ENCODE data around the gene TRABD2B. TPM values are rescaled to one million over a fixed set of nuclear protein-coding genes. Genes with fewer than 3 reads are reported as not detected.
A peak's percentile ranks its signal among the peaks of the same experiment; 100 is the strongest.

TRABD2B gene
- total RNA-seq, 1 experiment from 2014 or later, result not detected

DNA sequence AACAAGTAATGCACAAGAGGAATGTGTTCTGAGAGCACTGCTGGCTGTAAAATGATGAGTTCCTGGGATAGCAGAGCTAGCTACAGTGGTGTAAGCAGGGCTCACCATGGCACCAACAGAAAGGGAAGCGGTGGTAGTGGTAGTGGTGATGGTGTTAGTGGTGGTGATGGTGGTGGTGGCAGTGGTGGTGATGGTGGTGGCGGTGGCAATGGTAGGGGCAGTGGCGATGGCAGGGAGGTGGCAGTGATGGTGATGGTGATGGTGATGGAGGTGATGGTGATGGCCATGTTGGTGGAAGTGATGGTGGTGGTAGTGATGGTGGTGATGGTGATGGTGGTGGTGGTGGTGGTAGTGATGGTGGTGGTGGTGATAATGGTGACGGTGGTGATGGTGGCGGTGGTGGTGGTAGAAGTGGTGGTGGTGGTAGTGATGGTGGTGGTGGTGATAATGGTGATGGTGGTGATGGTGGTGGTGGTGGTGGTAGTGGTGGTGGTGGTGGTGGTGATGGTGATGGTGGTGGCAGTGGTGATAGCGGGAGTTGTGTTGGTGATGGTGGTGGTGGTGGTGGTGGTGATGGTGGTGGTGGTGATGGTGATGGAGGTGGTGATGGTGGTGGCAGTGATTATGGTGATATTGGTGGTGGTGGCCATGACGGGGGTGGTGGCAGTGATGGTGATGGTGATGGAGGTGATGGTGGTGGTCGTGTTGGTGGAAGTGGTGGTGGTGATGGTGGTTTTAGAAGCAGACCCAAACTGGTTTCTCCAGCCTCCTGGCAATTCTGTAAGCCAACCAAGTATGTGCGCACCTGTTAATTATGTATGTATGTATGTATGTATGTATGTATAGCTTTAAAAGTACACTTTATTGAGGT, 254.1 kb downstream of the TRABD2B start:
- no TSS peak for BruUV-seq (replicated peaks)
- intact Hi-C loops (cut with micrococcal nuclease; ENCODE audit: unreplicated experiment), result no loop called here
- TF ChIP-seq, protein P1, sequence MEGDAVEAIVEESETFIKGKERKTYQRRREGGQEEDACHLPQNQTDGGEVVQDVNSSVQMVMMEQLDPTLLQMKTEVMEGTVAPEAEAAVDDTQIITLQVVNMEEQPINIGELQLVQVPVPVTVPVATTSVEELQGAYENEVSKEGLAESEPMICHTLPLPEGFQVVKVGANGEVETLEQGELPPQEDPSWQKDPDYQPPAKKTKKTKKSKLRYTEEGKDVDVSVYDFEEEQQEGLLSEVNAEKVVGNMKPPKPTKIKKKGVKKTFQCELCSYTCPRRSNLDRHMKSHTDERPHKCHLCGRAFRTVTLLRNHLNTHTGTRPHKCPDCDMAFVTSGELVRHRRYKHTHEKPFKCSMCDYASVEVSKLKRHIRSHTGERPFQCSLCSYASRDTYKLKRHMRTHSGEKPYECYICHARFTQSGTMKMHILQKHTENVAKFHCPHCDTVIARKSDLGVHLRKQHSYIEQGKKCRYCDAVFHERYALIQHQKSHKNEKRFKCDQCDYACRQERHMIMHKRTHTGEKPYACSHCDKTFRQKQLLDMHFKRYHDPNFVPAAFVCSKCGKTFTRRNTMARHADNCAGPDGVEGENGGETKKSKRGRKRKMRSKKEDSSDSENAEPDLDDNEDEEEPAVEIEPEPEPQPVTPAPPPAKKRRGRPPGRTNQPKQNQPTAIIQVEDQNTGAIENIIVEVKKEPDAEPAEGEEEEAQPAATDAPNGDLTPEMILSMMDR (conservative IDR thresholded peaks at IDR 0.05; ENCODE audit: low read depth, low read length), result no peak
- TF ChIP-seq EZH2 (IDR thresholded peaks at IDR 0.05; ENCODE audit: borderline replicate concordance, low read depth, low read length, poor library complexity, severe bottlenecking), result no peak
- Histone ChIP-seq H3K4me1 (ENCODE audit: insufficient read depth, low read length, poor library complexity, severe bottlenecking) (no peaks in the 10 kb centered on the region), H3K36me3 (ENCODE audit: insufficient read depth, low read length, poor library complexity, severe bottlenecking) (no peaks in the 10 kb centered on the region), H3K9me3 (ENCODE audit: low read depth, low read length, poor library complexity, severe bottlenecking) (no peaks in the 10 kb centered on the region), H3K27me3 (replicated peaks; ENCODE audit: insufficient read depth, low read depth, low read length, poor library complexity) (peaks cover 5% of the 10 kb centered on the region), H3K4me3 (ENCODE audit: low read depth, low read length, poor library complexity, severe bottlenecking) (no peak overlapping the region), H3K27ac (ENCODE audit: low read depth, low read length, poor library complexity, severe bottlenecking) (no peak overlapping the region)
- POLR2A ChIA-PET (ENCODE audit: low non-redundant PET), result no interaction called here
- CTCF ChIA-PET, result no interaction called here
- no peak for DNase-seq (ENCODE audit: low spot score)

DNA sequence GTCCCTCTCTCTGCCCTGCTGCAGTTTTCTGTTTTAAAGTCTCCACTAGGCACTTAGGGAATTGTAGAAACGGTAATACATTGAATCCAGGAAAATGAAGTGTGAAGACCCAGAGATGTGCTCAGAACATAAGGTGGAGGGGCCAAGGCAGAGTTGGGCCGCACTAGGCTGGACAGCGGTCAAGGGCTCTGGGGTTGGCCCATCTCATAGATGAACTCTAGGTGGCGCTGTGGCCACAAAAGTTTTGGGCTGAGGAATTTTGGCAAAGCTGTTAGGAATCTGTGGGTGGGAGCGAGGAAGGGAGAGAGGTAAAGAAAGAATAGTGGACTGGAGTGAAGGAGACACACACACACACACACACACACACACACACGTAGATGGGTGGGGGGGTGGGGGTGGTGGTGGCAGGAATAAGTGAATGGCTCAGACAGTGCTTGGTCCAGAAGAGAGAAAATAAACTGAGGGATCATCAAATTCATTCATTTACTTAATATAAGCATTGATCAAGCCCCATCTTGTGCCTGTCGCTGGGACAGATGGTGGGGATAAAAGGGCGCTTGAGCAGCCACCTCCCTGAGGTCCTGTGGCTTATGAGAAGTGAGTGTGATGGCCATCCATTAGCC, 258.5 kb downstream of the TRABD2B start:
- intact Hi-C loops (cut with micrococcal nuclease; ENCODE audit: unreplicated experiment), result loop anchor here (1.0 to 10.0 kb wide), 2 partner anchors 316 to 464 kb away; no protein-coding TSS in a partner anchor
- peak; percentile 61 for DNase-seq (ENCODE audit: low spot score)
- H3K27ac ChIP-seq (ENCODE audit: low read depth, low read length, poor library complexity, severe bottlenecking), result no peak overlapping the region
- H3K9me3 ChIP-seq (ENCODE audit: low read depth, low read length, poor library complexity, severe bottlenecking), result no peaks in the 10 kb centered on the region
- TF ChIP-seq EZH2 (IDR thresholded peaks at IDR 0.05; ENCODE audit: borderline replicate concordance, low read depth, low read length, poor library complexity, severe bottlenecking), result no peak
- TF ChIP-seq, protein P1 (conservative IDR thresholded peaks at IDR 0.05; ENCODE audit: low read depth, low read length), result peak; percentile 82
- BruUV-seq (replicated peaks), result no TSS peak
- H3K36me3 ChIP-seq (ENCODE audit: insufficient read depth, low read length, poor library complexity, severe bottlenecking), result no peaks in the 10 kb centered on the region
- H3K4me3 ChIP-seq (ENCODE audit: low read depth, low read length, poor library complexity, severe bottlenecking), result no peak overlapping the region
- POLR2A ChIA-PET (ENCODE audit: low non-redundant PET), result no interaction called here
- no peaks in the 10 kb centered on the region for H3K4me1 ChIP-seq (ENCODE audit: insufficient read depth, low read length, poor library complexity, severe bottlenecking)
- CTCF ChIA-PET, result interaction anchor here (0.6 to 2.2 kb wide), 4 partner anchors 12 to 465 kb away, joined by 3 to 8 read pairs (median 4); no protein-coding TSS in a partner anchor
- peaks cover 39% of the 10 kb centered on the region for H3K27me3 ChIP-seq (replicated peaks; ENCODE audit: insufficient read depth, low read depth, low read length, poor library complexity)

DNA sequence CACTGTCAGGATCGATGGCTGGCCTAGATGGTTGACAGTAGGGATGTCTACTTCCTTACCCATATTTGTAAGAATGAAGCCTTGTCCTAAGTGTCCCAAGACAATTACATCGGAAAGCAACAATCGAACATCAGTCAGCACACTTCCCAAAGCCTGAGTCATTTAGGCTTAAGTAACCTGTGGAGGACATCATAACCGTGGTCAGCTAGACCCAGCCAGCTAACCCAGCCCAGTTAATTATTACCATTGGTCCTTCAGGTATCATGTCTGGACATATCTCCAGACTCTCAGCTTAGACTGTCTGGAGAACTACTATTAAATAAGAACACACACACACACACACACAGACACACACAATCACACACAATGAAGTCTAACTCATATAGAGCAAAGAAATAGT, 264.7 kb downstream of the TRABD2B start:
- H3K27me3 ChIP-seq (replicated peaks; ENCODE audit: insufficient read depth, low read depth, low read length, poor library complexity), result peaks cover 67% of the 10 kb centered on the region
- CTCF ChIA-PET, result interaction anchor here (0.7 kb wide), 1 partner anchor 281 kb away, joined by 3 read pairs; no protein-coding TSS in a partner anchor
- TF ChIP-seq EZH2 (IDR thresholded peaks at IDR 0.05; ENCODE audit: borderline replicate concordance, low read depth, low read length, poor library complexity, severe bottlenecking), result no peak
- TF ChIP-seq, protein P1 (conservative IDR thresholded peaks at IDR 0.05; ENCODE audit: low read depth, low read length), result no peak
- H3K4me1 ChIP-seq (ENCODE audit: insufficient read depth, low read length, poor library complexity, severe bottlenecking), result no peaks in the 10 kb centered on the region
- no peak for DNase-seq (ENCODE audit: low spot score)
- H3K4me3 ChIP-seq (ENCODE audit: low read depth, low read length, poor library complexity, severe bottlenecking), result no peak overlapping the region
- no peak overlapping the region for H3K27ac ChIP-seq (ENCODE audit: low read depth, low read length, poor library complexity, severe bottlenecking)
- BruUV-seq (replicated peaks), result no TSS peak
- POLR2A ChIA-PET (ENCODE audit: low non-redundant PET), result no interaction called here
- no peaks in the 10 kb centered on the region for H3K36me3 ChIP-seq (ENCODE audit: insufficient read depth, low read length, poor library complexity, severe bottlenecking)
- H3K9me3 ChIP-seq (ENCODE audit: low read depth, low read length, poor library complexity, severe bottlenecking), result no peaks in the 10 kb centered on the region
- intact Hi-C loops (cut with micrococcal nuclease; ENCODE audit: unreplicated experiment), result loop anchor here (10.0 kb wide), 1 partner anchor 322 kb away; no protein-coding TSS in a partner anchor

Measured in A673 (cell line).